Stimulated activated CD4-positive, alpha-beta T cell treated with anti-CD3 and anti-CD28 coated beads, Interleukin-4, amount 100 ng/mL, for 24 hours (primary cell): ENCODE results near the gene RESP18.
"Not testable (repeated sequence)": the region's sequence is repeated elsewhere in the genome, so short reads cannot be mapped to it uniquely, and the experiment has no call there.

Experiments used
- DNase-seq: peaks from one replicate; pipeline ENCODE4 v3.0.0-alpha.2; 2020

RESP18 gene

GRCh38 chr2:219325136-219325535 is 7.4 kb downstream of the RESP18 start:
- DNase-seq: no peak

GRCh38 chr2:219323434-219323833 is 9.1 kb downstream of the RESP18 start:
- DNase-seq: no peak

- no peak for DNase-seq
Observed at GRCh38 chr2:219314804-219315468, 17.6 kb downstream of the RESP18 start.

GRCh38 chr2:219312683-219313263 is 19.8 kb downstream of the RESP18 start:
- DNase-seq: not testable (repeated sequence)

GRCh38 chr2:219309278-219309677 is 23.3 kb downstream of the RESP18 start, which contains the start of gene PTPRN:
Gene PTPRN (minus strand): TSS chr2:219309401. CDS start chr2:219309332, 69 bp downstream.
- DNase-seq: no peak

GRCh38 chr2:219308142-219309101 is 24.1 kb downstream of the RESP18 start:
- DNase-seq: peak; percentile 67

GRCh38 chr2:219306047-219306446 is 26.5 kb downstream of the RESP18 start:
- DNase-seq: no peak

- DNase-seq: no peak
Observed at GRCh38 chr2:219304223-219304622, 28.3 kb downstream of the RESP18 start.

- DNase-seq: no peak
Observed at GRCh38 chr2:219302412-219302968, 30.1 kb downstream of the RESP18 start.

GRCh38 chr2:219300022-219300421 is 32.5 kb downstream of the RESP18 start:
- no peak for DNase-seq

GRCh38 chr2:219299372-219299760 is 33.2 kb downstream of the RESP18 start:
- DNase-seq: no peak

- peak; percentile 94 for DNase-seq
Observed at GRCh38 chr2:219298759-219299371, 33.7 kb downstream of the RESP18 start.

GRCh38 chr2:219297766-219298456 is 34.6 kb downstream of the RESP18 start:
- DNase-seq: no peak

GRCh38 chr2:219296631-219297391 is 35.7 kb downstream of the RESP18 start:
- no peak for DNase-seq

GRCh38 chr2:219296142-219296541 is 36.4 kb downstream of the RESP18 start:
- DNase-seq: no peak

- DNase-seq: peak; percentile 89
Observed at GRCh38 chr2:219294356-219295351, 37.9 kb downstream of the RESP18 start.

- DNase-seq: no peak
Observed at GRCh38 chr2:219293736-219294231, 38.8 kb downstream of the RESP18 start.

GRCh38 chr2:219292616-219293015 is 39.9 kb downstream of the RESP18 start:
- no peak for DNase-seq

- DNase-seq: no peak
Observed at GRCh38 chr2:219291910-219292490, 40.5 kb downstream of the RESP18 start.
